Esophagus squamous epithelium (tissue), 5 donors: ENCODE measurements around the gene GAB2. TPM values are rescaled to one million over a fixed set of nuclear protein-coding genes. Genes with fewer than 3 reads are reported as not detected.
"Not testable (repeated sequence)": the region's sequence is repeated elsewhere in the genome, so short reads cannot be mapped to it uniquely, and the experiment has no call there.

Source experiments
- DNase-seq: peaks from one replicate; lab custom pipeline; 2025; lab: John Stamatoyannopoulos, UW
- H3K27ac ChIP-seq, 4 donors: fragments of 200-600 bp; sonication (generic); one replicate each; pipeline ENCODE4 v1.5.1; 2016 to 2019; ENCODE audit warnings: mild to moderate bottlenecking in 1 of 4
- H3K27me3 ChIP-seq, 4 donors: fragments of 200-600 bp; sonication (generic); 1 replicate in 3 of 4; 2 replicates in 1 of 4; pipeline versions ENCODE4 v1.5.1 to v1.6.0; 2017 to 2021; ENCODE audit warnings: antibody characterized with exemption in 1 of 4
- H3K36me3 ChIP-seq, 3 donors: fragments of 200-600 bp; sonication (generic); one replicate each; pipeline ENCODE4 v1.5.1; 2016 to 2019
- H3K4me1 ChIP-seq, 3 donors: fragments of 200-600 bp; sonication (generic); one replicate each; pipeline ENCODE4 v1.5.1; 2017 to 2019
- H3K4me3 ChIP-seq, 4 donors: fragments of 200-600 bp; sonication (generic); 1 replicate in 3 of 4; 2 replicates in 1 of 4; pipeline ENCODE4 v1.5.1; 2016 to 2019; ENCODE audit warnings: mild to moderate bottlenecking in 2 of 4, moderate library complexity in 1 of 4
- H3K9me3 ChIP-seq, 3 donors: fragments of 200-600 bp; sonication (generic); one replicate each; pipeline ENCODE4 v1.5.1; 2016 to 2019
- POLR2A ChIP-seq, 4 donors: fragments of 450-650 bp; IDR thresholded peaks; one replicate each; pipeline ENCODE4 v1.6.1; 2017; ENCODE audit warnings: antibody characterized with exemption in 4 of 4, mild to moderate bottlenecking in 4 of 4, moderate library complexity in 3 of 4
- WGBS, 2 donors: methylation state at CpG; one replicate each; pipeline ENCODE4 v1.1.5; 2018; 5-methylcytosine and 5-hydroxymethylcytosine counted together
- intact Hi-C: fragments of 100-400 bp; cut with DNase I; formaldehyde crosslinking; loops from one replicate; pipeline ENCODE4 v1.15.0; 2022
- total RNA-seq, 4 donors: library from RNA; depleted of rRNA; stranded (reverse); fragments of >200 nt; gene quantifications; one replicate each; pipeline ENCODE4 v1.1.0, GENCODE V29; 2016
- TF ChIP-seq, protein P1 (sequence below), 6 experiments: fragments of 450-650 bp in 4 of 6; fragments of 200-600 bp in 2 of 6; sonication (generic) in 2 of 6; IDR thresholded peaks; one replicate each; pipeline ENCODE4 v1.5.1; 2016 to 2019; ENCODE audit warnings: antibody characterized with exemption in 6 of 6, mild to moderate bottlenecking in 4 of 6, moderate library complexity in 4 of 6
- donor health status: DM: yes; HTN: yes; CAD: no.

Gene GAB2
- total RNA-seq, 4 donors from 2014 or later, result 4.6 to 23.7 (median 11.2) TPM

DNA sequence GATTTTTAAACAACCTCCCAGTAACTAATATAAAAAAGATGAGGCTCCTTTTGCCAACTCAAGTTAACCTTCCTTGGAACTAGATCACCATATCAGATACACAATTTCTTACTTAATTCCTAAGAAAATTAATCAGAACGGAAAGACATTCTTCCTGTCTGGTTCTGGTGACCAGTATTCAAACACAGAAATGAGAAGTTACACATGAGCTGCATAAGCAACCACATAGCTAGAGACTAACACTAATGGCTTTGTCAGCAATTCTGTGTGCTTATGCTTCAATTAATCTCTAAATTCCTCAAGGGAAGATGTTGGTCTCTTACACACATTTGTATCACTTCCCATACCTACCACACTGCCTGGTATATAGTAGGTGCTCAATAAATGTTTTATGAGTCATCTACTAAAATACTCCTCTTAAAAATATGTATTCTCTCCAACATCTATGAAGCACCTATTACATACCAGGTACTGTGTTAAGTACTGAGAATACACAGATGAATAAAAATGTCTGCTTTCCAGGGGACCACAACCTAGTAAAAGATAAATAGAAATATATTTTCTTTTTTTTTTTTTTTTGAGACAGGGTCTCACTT is 54.5 kb downstream of the GAB2 start:
- no peaks in the 10 kb centered on the region for H3K27me3 ChIP-seq
- intact Hi-C loops, result no loop called here
- no peak for DNase-seq
- H3K36me3 ChIP-seq, result no peaks in the 10 kb centered on the region
- no peak overlapping the region for H3K27ac ChIP-seq
- no peak overlapping the region for H3K4me3 ChIP-seq
- no peaks in the 10 kb centered on the region for H3K9me3 ChIP-seq
- H3K4me1 ChIP-seq, result peaks cover 3 to 18% (median 9%) of the 10 kb centered on the region in 3 donors
- WGBS, 2 donors, result 74 to 78% methylated on average over 1 of the region's 1 CpG
- TF ChIP-seq, protein P1, sequence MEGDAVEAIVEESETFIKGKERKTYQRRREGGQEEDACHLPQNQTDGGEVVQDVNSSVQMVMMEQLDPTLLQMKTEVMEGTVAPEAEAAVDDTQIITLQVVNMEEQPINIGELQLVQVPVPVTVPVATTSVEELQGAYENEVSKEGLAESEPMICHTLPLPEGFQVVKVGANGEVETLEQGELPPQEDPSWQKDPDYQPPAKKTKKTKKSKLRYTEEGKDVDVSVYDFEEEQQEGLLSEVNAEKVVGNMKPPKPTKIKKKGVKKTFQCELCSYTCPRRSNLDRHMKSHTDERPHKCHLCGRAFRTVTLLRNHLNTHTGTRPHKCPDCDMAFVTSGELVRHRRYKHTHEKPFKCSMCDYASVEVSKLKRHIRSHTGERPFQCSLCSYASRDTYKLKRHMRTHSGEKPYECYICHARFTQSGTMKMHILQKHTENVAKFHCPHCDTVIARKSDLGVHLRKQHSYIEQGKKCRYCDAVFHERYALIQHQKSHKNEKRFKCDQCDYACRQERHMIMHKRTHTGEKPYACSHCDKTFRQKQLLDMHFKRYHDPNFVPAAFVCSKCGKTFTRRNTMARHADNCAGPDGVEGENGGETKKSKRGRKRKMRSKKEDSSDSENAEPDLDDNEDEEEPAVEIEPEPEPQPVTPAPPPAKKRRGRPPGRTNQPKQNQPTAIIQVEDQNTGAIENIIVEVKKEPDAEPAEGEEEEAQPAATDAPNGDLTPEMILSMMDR (IDR thresholded peaks at IDR 0.05), result no peak
- TF ChIP-seq POLR2A (IDR thresholded peaks at IDR 0.05), result no peak

DNA sequence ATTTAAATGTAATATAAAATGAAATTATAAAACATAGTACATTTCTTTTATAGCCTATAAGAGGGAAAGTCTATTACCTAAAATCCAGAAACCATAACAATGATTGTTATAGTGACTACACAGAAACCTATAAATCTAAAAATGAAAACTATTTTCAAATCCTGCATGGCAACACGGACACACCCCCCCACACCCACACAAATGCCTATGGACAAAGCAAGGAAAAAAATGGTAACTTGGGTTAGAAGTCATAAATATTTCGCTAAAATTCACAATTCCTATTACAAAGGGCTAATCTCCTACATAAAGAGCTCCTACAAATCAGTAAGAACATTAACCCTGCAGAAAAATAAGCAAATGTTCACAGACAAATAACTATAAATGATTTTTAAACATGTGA is 56.4 kb downstream of the GAB2 start:
- intact Hi-C loops, result no loop called here
- H3K4me1 ChIP-seq, result peaks cover 3 to 21% (median 9%) of the 10 kb centered on the region in 3 donors
- WGBS, 2 donors, result 58 to 69% methylated on average over 2 of the region's 2 CpGs
- H3K9me3 ChIP-seq, result no peaks in the 10 kb centered on the region
- H3K4me3 ChIP-seq, result no peak overlapping the region
- H3K27me3 ChIP-seq, result no peaks in the 10 kb centered on the region
- no peak for DNase-seq
- no peak for TF ChIP-seq POLR2A (IDR thresholded peaks at IDR 0.05)
- TF ChIP-seq, protein P1 (IDR thresholded peaks at IDR 0.05), result no peak
- H3K36me3 ChIP-seq, result no peaks in the 10 kb centered on the region
- no peak overlapping the region for H3K27ac ChIP-seq

DNA sequence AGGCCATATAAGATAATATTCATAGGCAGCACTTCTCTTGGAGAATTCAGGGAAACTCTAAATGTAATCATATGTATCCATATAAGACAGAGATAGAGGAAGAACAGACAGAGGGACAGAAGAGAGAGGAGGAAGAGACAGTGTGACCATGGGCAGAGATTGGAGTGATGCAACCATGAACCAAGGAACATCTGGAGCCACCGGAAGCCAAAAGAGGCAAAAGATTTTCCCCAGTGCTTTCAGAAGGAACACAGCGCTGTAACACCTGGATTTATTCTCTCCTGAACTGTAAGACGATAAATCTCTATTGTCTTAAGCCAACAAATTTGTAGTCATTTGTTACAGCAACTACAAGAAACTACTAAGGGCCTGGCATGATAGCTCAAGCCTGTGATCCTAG is 57.7 kb downstream of the GAB2 start:
- no peak for DNase-seq
- no peak overlapping the region for H3K4me3 ChIP-seq
- no peaks in the 10 kb centered on the region for H3K27me3 ChIP-seq
- no peak overlapping the region for H3K27ac ChIP-seq
- no peaks in the 10 kb centered on the region for H3K9me3 ChIP-seq
- no peak for TF ChIP-seq POLR2A (IDR thresholded peaks at IDR 0.05)
- TF ChIP-seq, protein P1 (IDR thresholded peaks at IDR 0.05), result no peak
- peaks cover 0 to 21% (median 0%) of the 10 kb centered on the region in 3 donors for H3K4me1 ChIP-seq
- no peaks in the 10 kb centered on the region for H3K36me3 ChIP-seq
- 64 to 92% methylated on average over 3 of the region's 3 CpGs for WGBS, 2 donors
- intact Hi-C loops, result no loop called here

DNA sequence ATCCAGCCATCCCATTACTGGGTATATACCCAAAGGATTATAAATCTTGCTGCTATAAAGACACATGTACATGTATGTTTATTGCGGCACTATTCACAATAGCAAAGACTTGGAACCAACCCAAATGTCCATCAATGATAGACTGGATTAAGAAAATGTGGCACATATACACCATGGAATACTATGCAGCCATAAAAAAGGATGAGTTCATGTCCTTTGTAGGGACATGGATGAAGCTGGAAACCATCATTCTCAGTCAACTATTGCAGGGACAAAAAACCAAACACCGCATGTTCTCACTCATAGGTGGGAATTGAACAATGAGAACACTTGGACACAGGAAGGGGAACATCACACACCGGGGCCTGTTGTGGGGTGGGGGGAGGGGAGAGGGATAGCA is 59.7 kb downstream of the GAB2 start:
- H3K9me3 ChIP-seq, H3K36me3 ChIP-seq, H3K27ac ChIP-seq, H3K27me3 ChIP-seq, DNase-seq, intact Hi-C loops, H3K4me3 ChIP-seq: not testable (repeated sequence)
- H3K4me1 ChIP-seq, result peaks cover 0 to 28% (median 0%) of the 10 kb centered on the region in 3 donors
- 94 to 100% methylated on average over 2 to 3 of the region's 3 CpGs for WGBS, 2 donors

DNA sequence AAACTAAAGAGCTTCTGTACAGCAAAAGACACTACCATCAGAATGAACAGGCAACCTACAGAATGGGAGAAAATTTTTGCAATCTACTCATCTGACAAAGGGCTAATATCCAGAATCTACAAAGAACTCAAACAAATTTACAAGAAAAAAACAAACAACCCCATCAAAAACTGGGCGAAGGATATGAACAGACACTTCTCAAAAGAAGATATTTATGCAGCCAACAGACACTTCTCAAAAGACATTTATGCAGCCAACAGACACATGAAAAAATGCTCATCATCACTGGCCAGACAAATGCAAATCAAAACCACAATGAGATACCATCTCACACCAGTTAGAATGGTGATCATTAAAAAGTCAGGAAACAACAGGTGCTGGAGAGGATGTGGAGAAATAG is 60.2 kb downstream of the GAB2 start:
- DNase-seq, H3K9me3 ChIP-seq, H3K36me3 ChIP-seq, intact Hi-C loops, H3K27ac ChIP-seq, H3K27me3 ChIP-seq, H3K4me3 ChIP-seq: not testable (repeated sequence)
- whole genome bisulfite sequencing, 2 donors, result 100% methylated on average over 1 of the region's 1 CpG
- H3K4me1 ChIP-seq, result peaks cover 0 to 33% (median 2%) of the 10 kb centered on the region in 3 donors

DNA sequence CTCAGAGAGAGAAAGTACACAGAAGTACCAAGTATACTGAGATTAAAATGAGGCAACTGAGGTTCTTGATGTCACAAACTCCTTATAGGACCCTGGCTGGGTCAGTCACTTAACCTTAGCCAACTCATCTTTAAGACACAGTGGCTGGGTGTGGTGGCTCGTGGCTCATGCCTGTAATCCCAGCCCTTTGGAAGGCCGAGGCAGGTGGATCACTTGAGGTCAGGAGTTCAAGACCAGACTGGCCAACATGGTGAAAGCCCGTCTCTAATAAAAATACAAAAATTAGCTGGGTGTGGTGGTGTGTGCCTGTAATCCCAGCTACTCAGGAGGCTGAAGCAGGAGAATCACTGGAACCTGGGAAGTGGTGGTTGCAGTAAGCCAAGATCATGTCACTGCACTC is 61.9 kb downstream of the GAB2 start:
- H3K4me3 ChIP-seq, intact Hi-C loops, H3K27ac ChIP-seq, H3K36me3 ChIP-seq, H3K9me3 ChIP-seq, DNase-seq, H3K27me3 ChIP-seq: not testable (repeated sequence)
- 69 to 88% methylated on average over 3 of the region's 3 CpGs for WGBS, 2 donors
- peaks cover 8 to 50% (median 14%) of the 10 kb centered on the region in 3 donors for H3K4me1 ChIP-seq

DNA sequence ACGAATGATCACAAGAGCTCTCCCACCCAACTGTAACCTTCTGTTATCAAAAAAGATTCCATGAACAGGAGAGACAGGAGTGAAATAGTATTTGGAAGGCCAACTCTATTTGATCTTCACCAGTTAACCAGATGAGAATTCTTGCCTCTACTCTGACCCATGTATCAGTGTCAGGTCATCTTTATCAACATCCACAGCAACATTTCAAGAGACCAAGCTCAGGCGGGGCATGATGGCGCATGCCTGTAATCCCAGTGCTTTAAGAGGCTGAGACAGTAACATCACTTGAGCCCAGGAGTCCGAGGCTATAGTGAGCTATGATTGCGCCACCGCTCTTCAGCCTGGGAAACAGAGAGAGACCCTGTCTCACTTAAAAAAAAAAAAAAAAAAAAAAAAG is 62.3 kb downstream of the GAB2 start:
- Histone ChIP-seq H3K9me3 (no peaks in the 10 kb centered on the region), H3K27ac (no peak overlapping the region), H3K4me3 (no peak overlapping the region), H3K36me3 (no peaks in the 10 kb centered on the region), H3K27me3 (no peaks in the 10 kb centered on the region), H3K4me1 (peaks cover 12 to 54% (median 15%) of the 10 kb centered on the region in 3 donors)
- TF ChIP-seq, protein P1 (IDR thresholded peaks at IDR 0.05), result no peak
- no peak for TF ChIP-seq POLR2A (IDR thresholded peaks at IDR 0.05)
- no peak for DNase-seq
- 87 to 94% methylated on average over 5 to 6 of the region's 6 CpGs for WGBS, 2 donors
- intact Hi-C loops, result no loop called here
